Vagina (tissue), 2 donors: ENCODE data around the gene RGS6. TPM values are rescaled to one million over a fixed set of nuclear protein-coding genes. Genes with fewer than 3 reads are reported as not detected.
"Not testable (repeated sequence)": the region's sequence is repeated elsewhere in the genome, so short reads cannot be mapped to it uniquely, and the experiment has no call there.

Experiments
- DNase-seq, 2 donors: peaks; one replicate each; pipeline ENCODE4 v3.0.0-alpha.2; 2017; ENCODE audit errors: extremely low spot score in 2 of 2
- H3K27ac ChIP-seq: fragments of 200-600 bp; sonication (generic); one replicate; pipeline ENCODE4 v1.5.1; 2019
- H3K27me3 ChIP-seq: fragments of 200-600 bp; sonication (generic); one replicate; pipeline ENCODE4 v1.5.1; 2019
- H3K36me3 ChIP-seq, 2 donors: fragments of 200-600 bp; sonication (generic); one replicate each; pipeline ENCODE4 v1.5.1; 2017 to 2019
- H3K4me1 ChIP-seq: fragments of 200-600 bp; sonication (generic); one replicate; pipeline ENCODE4 v1.5.1; 2019
- H3K4me3 ChIP-seq, 2 donors: fragments of 200-600 bp; sonication (generic); 1 replicate in 1 of 2; 2 replicates in 1 of 2; pipeline ENCODE4 v1.5.1; 2016 to 2019
- H3K9me3 ChIP-seq: fragments of 200-600 bp; sonication (generic); one replicate; pipeline ENCODE4 v1.5.1; 2019
- POLR2A ChIP-seq, 2 donors: fragments of 450-650 bp; IDR thresholded peaks; one replicate each; pipeline ENCODE4 v1.6.1; 2017; ENCODE audit warnings: antibody characterized with exemption in 2 of 2, mild to moderate bottlenecking in 2 of 2, moderate library complexity in 2 of 2
- POLR2AphosphoS5 ChIP-seq, 2 donors: sonication (generic); formaldehyde crosslinking; IDR thresholded peaks; one replicate each; pipeline ENCODE4 v1.9.0; 2017; ENCODE audit warnings: antibody characterized with exemption in 2 of 2, mild to moderate bottlenecking in 2 of 2, low read depth in 1 of 2; ENCODE audit not compliant: insufficient read depth in 1 of 2
- intact Hi-C: fragments of 100-400 bp; cut with DNase I; formaldehyde crosslinking; loops from one replicate; pipeline ENCODE4 v1.15.1; 2023
- total RNA-seq: library from RNA; depleted of rRNA; stranded (reverse); fragments of >200 nt; gene quantifications from one replicate; pipeline ENCODE4 v1.2.3, GENCODE V29; 2016
- TF ChIP-seq, protein P1 (sequence below), 3 experiments: fragments of 450-650 bp in 2 of 3; fragments of 200-600 bp in 1 of 3; sonication (generic) in 1 of 3; IDR thresholded peaks; one replicate each; pipeline ENCODE4 v1.5.1; 2017 to 2019; ENCODE audit warnings: antibody characterized with exemption in 3 of 3, mild to moderate bottlenecking in 2 of 3, moderate library complexity in 2 of 3

RGS6 gene
- total RNA-seq, 1 donor from 2014 or later: 2.0 TPM

DNA sequence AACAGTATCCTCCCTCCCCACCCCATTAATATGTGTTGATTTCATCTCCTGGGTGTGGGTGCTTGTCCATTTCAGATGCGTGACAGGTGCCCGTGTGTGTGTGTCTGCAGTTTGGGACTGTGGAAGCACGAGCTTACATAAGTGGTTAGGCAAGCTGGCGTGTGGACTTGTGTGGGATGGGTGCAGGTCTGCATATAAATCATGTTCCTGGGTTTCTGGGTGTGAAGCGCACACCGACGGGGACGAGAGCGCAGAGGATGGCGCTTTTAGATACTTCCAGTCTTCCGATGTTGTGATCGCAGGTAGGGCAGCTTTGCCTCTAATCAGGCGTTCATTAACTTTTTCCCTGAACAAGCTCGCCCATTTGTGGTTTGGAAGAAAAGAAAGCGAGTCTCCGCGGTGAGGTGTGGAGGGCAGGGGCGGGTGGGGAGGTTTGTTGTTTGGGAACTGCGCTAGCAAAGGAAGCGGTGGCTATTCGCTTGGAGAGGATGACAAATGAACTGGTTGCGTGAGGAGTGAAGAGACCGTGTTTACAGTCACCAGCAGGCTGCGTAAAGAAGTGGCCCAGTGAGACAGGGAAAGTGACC is 865 bp downstream of the RGS6 start:
- Histone ChIP-seq H3K4me3 (peak overlapping the region; percentile 22 to 33), H3K36me3 (no peaks in the 10 kb centered on the region), H3K9me3 (no peaks in the 10 kb centered on the region), H3K27me3 (peaks cover 4% of the 10 kb centered on the region), H3K4me1 (peaks cover 5% of the 10 kb centered on the region), H3K27ac (no peak overlapping the region)
- DNase-seq: no peak
- TF ChIP-seq POLR2A (IDR thresholded peaks at IDR 0.05): no peak
- TF ChIP-seq POLR2AphosphoS5 (IDR thresholded peaks at IDR 0.05; ENCODE audit: insufficient read depth in 1 of 2, low read depth in 1 of 2): no peak
- TF ChIP-seq, protein P1, sequence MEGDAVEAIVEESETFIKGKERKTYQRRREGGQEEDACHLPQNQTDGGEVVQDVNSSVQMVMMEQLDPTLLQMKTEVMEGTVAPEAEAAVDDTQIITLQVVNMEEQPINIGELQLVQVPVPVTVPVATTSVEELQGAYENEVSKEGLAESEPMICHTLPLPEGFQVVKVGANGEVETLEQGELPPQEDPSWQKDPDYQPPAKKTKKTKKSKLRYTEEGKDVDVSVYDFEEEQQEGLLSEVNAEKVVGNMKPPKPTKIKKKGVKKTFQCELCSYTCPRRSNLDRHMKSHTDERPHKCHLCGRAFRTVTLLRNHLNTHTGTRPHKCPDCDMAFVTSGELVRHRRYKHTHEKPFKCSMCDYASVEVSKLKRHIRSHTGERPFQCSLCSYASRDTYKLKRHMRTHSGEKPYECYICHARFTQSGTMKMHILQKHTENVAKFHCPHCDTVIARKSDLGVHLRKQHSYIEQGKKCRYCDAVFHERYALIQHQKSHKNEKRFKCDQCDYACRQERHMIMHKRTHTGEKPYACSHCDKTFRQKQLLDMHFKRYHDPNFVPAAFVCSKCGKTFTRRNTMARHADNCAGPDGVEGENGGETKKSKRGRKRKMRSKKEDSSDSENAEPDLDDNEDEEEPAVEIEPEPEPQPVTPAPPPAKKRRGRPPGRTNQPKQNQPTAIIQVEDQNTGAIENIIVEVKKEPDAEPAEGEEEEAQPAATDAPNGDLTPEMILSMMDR (IDR thresholded peaks at IDR 0.05): no peak
- intact Hi-C loops: no loop called here

DNA sequence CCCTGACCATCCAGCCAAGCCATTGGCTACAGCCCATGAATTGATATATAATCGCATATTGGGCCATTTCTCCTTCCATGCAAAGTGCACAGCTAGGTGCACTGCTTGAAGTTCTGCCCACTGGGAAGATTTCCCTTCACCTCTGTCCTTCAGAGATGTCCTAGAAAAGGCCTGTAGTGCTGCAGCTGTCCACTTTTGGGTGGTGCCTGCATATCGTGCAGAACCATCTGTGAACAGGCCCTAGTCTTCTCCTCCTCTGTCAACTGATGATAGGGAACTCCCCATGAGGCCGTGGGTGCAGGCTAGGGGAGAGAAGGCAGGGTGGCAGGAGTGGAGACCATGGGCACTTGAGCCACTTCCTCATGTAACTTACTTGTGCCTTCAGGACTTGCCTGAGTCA is 6.0 kb downstream of the RGS6 start:
- DNase-seq, H3K36me3 ChIP-seq, H3K27ac ChIP-seq, H3K9me3 ChIP-seq, H3K4me1 ChIP-seq, H3K4me3 ChIP-seq, H3K27me3 ChIP-seq, intact Hi-C loops: not testable (repeated sequence)

DNA sequence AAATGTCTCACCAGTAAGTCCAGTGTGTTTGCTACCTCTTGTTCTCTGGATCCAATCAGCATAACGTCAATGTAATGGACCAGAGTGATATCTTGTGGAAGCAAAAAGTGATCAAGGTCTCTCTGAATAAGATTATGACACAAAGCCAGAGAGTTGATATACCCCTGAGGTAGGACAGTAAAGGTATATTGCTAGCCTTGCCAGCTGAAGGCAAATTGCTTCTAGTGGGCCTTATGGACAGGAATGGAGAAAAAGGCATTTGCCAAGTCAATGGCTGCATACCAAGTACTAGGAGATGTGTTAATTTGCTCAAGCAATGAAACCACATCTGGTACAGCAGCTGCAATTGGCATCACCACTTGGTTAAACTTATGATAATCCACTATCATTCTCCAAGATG is 7.1 kb downstream of the RGS6 start:
- H3K4me3 ChIP-seq, intact Hi-C loops: not testable (repeated sequence)

DNA sequence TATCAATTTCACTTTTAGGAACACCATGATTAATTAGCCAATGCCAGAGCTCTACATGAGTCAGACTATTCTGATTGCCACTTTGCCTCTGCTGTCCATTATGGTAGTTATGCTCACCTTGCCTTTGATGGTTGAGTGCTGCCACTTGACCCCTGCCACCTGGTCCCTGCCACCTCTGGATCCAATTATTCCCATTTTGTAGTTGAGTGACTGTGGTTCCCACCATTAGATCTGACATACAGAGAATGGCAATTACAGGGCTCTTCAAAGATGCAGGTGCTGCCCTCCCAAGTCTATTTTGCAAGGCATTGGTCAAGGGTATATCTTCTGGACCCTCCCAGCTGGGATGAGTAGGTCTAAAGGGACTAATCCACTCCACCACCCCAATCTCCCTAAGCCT is 8.3 kb downstream of the RGS6 start:
- H3K4me3 ChIP-seq, intact Hi-C loops, H3K9me3 ChIP-seq, DNase-seq, H3K27ac ChIP-seq, H3K36me3 ChIP-seq, H3K4me1 ChIP-seq, H3K27me3 ChIP-seq: not testable (repeated sequence)

More for the DNA sequence above, 7.1 kb downstream of the RGS6 start:
- not testable (repeated sequence) for DNase-seq, H3K27ac ChIP-seq, H3K4me1 ChIP-seq, H3K27me3 ChIP-seq, H3K9me3 ChIP-seq, H3K36me3 ChIP-seq

DNA sequence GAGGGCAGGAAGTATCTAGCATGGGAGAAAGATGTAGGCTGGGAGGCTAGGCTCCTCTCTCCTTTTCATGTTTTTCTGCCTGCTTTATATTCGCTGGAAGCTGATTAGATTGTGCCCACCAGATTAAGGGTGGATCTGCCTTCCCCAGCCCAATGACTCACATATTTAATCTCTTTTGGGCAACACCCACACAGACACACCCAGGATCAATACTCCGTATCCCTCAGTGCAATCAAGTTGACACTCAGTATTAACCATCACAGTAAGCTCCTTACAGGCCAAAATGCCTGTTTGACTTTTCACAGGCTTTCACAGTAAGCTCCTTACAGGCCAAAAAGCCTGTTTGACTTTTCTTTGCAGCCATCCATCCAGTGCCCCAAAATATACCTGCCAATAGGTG is 9.4 kb downstream of the RGS6 start:
- DNase-seq, H3K27ac ChIP-seq, intact Hi-C loops, H3K9me3 ChIP-seq, H3K36me3 ChIP-seq, H3K27me3 ChIP-seq, H3K4me3 ChIP-seq, H3K4me1 ChIP-seq: not testable (repeated sequence)

DNA sequence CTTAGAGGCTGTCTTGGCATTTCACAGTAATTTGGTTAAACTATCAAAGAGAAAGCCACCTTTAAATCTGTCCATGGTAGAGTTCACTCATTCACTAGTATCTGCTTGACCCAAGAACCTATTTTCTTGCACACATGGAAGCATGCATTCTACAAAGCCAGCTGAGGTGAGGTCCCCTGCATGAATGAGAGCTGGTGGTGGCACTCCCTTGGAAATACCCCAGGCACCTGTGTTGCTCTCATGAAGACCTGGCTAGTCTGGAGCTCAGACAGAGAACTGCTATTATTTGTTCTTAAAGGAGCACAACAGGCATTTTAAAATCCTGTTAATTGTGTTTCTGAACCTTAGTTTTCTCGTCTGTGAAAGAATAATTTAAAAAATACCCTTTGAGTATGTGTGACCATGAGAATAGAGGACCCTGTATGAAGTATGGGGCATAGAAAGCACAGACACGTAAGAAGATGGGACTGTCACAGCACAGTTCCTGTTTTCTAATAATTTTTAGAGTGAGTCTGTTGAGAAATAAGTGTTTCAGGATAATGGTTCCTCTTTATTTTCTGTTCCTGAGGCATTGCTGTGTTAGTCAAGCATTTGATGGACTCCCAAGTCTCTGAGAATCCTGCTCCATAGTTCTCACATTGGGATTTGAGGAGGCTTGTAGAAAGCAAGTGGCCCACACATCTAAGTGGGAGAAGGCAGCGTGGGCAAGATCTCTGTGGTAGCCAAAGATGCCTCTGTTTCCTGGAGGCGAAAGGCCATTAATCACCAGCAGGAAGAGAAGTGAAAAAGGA is 10.9 kb downstream of the RGS6 start:
- Histone ChIP-seq H3K36me3 (no peaks in the 10 kb centered on the region), H3K27me3 (no peaks in the 10 kb centered on the region), H3K9me3 (no peaks in the 10 kb centered on the region), H3K27ac (no peak overlapping the region), H3K4me3 (no peak overlapping the region), H3K4me1 (no peaks in the 10 kb centered on the region)
- TF ChIP-seq POLR2A (IDR thresholded peaks at IDR 0.05) (no peak), POLR2AphosphoS5 (IDR thresholded peaks at IDR 0.05; ENCODE audit: insufficient read depth in 1 of 2, low read depth in 1 of 2) (no peak)
- no peak for DNase-seq
- intact Hi-C loops: no loop called here

DNA sequence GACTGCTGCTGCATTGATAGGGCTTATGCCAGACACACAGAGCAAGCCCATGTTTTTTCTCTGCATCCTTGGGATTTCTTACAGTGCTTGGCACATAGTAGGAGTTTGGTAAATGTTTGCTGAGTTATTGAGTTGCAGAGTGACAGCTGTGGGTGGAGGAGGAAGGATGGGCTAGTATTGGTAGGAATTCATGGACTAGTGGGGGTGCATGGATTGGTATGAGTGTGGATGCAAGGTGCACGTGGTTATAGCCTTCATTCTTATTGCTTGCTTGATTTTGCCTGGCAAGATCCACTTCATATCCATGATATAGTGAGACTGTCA is 11.4 kb downstream of the RGS6 start:
- DNase-seq: no peak
- H3K27ac ChIP-seq: no peak overlapping the region
- no peaks in the 10 kb centered on the region for H3K4me1 ChIP-seq
- no peak overlapping the region for H3K4me3 ChIP-seq
- H3K27me3 ChIP-seq: no peaks in the 10 kb centered on the region
- intact Hi-C loops: no loop called here
- no peaks in the 10 kb centered on the region for H3K36me3 ChIP-seq
- TF ChIP-seq POLR2A (IDR thresholded peaks at IDR 0.05) (no peak), POLR2AphosphoS5 (IDR thresholded peaks at IDR 0.05; ENCODE audit: insufficient read depth in 1 of 2, low read depth in 1 of 2) (no peak)
- no peaks in the 10 kb centered on the region for H3K9me3 ChIP-seq

DNA sequence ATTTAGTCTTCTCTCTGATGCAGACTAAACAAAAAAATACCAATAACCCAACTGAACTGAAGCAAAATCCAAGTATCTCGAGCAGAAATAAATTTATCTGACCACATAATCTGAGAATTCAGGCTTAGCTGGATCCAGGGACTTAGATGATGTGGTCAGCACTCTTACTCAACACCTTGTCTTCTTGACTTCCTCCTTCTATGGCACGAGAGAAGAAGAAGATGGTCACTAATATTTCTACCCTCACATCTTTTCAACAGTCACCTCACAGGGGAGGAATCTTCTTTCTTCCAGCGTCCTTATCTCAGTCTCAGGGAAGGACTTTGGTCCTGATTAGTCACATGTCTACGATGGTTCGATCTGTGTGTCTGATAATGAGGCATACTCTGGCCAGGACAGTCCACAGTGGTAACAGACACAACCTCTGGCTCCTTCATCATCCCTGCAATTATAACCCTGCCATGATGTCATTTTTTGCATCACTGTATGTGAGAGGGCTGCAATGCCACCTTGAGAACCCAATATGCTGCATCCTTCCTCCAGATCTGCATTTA is 15.8 kb downstream of the RGS6 start:
- intact Hi-C loops: no loop called here
- DNase-seq: no peak
- Histone ChIP-seq H3K4me3 (no peak overlapping the region), H3K9me3 (no peaks in the 10 kb centered on the region), H3K4me1 (no peaks in the 10 kb centered on the region), H3K36me3 (no peaks in the 10 kb centered on the region), H3K27ac (no peak overlapping the region), H3K27me3 (no peaks in the 10 kb centered on the region)
- TF ChIP-seq POLR2AphosphoS5 (IDR thresholded peaks at IDR 0.05; ENCODE audit: insufficient read depth in 1 of 2, low read depth in 1 of 2) (no peak), POLR2A (IDR thresholded peaks at IDR 0.05) (no peak)
- TF ChIP-seq, protein P1 (IDR thresholded peaks at IDR 0.05): no peak
